Body of pancreas (tissue), 4 donors: ENCODE results near the gene PI16. TPM values are rescaled to one million over a fixed set of nuclear protein-coding genes. Genes with fewer than 3 reads are reported as not detected.

Experiments used
- ATAC-seq: fragments of 150-250 bp; one replicate; pipeline ENCODE4 v1.9.1; 2016
- DNase-seq, 4 donors: peaks; one replicate each; pipeline ENCODE4 v3.0.0-alpha.2; 2019
- H3K27ac ChIP-seq, 4 donors: fragments of 200-600 bp; sonication (generic); 1 replicate in 3 of 4; 2 replicates in 1 of 4; pipeline versions ENCODE4 v1.5.1 to v1.6.1; 2016 to 2019; ENCODE audit warnings: mild to moderate bottlenecking in 1 of 4, mixed read lengths in 1 of 4, moderate library complexity in 1 of 4
- H3K27me3 ChIP-seq, 2 donors: fragments of 200-600 bp; sonication (generic); one replicate each; pipeline ENCODE4 v1.6.0; 2016; ENCODE audit warnings: mild to moderate bottlenecking in 1 of 2
- H3K36me3 ChIP-seq, 2 donors: fragments of 200-600 bp; sonication (generic); replicated peaks in 1 of 2; 2 replicates each; pipeline ENCODE4 v1.5.1; 2016; ENCODE audit warnings: low read depth in 2 of 2; ENCODE audit not compliant: insufficient read depth in 1 of 2
- H3K4me1 ChIP-seq: fragments of 200-600 bp; sonication (generic); one replicate; pipeline ENCODE4 v1.6.0; 2016
- H3K4me3 ChIP-seq, 2 donors: fragments of 200-600 bp; sonication (generic); 1 replicate in 1 of 2; 2 replicates in 1 of 2; pipeline ENCODE4 v1.5.1; 2016 to 2019
- H3K9me3 ChIP-seq, 3 donors: fragments of 200-600 bp; sonication (generic); 1 replicate in 2 of 3; 2 replicates in 1 of 3; pipeline ENCODE4 v1.5.1; 2016
- POLR2A ChIP-seq, 3 donors: fragments of 450-650 bp; IDR thresholded peaks; one replicate each; pipeline ENCODE4 v1.6.1; 2016; ENCODE audit warnings: antibody characterized with exemption in 3 of 3, mild to moderate bottlenecking in 2 of 3
- WGBS, 2 donors: methylation state at CpG; one replicate each; pipeline ENCODE4 v1.1.5; 2017; 5-methylcytosine and 5-hydroxymethylcytosine counted together
- intact Hi-C: fragments of 100-400 bp; cut with DNase I; formaldehyde crosslinking; loops from one replicate; pipeline ENCODE4 v1.15.1; 2023
- total RNA-seq, 2 donors: library from RNA; depleted of rRNA; stranded (reverse); fragments of >200 nt; gene quantifications; one replicate each; pipeline ENCODE4 v1.1.0, GENCODE V29; 2016
- TF ChIP-seq, protein P1 (sequence below), 7 experiments: fragments of 450-650 bp in 4 of 7; fragments of 200-600 bp in 3 of 7; sonication (generic) in 3 of 7; IDR thresholded peaks; one replicate each; pipeline ENCODE4 v1.5.1; 2016 to 2019; ENCODE audit warnings: antibody characterized with exemption in 7 of 7

The PI16 gene
- total RNA-seq, 2 donors from 2014 or later, result 0.33 to 3.1 TPM

- Histone ChIP-seq H3K4me3 (no peak overlapping the region), H3K4me1 (peaks cover 50% of the 10 kb centered on the region), H3K27me3 (no peaks in the 10 kb centered on the region), H3K27ac (peak overlapping the region in 2 of 4 donors; percentile 22 to 23), H3K9me3 (no peaks in the 10 kb centered on the region), H3K36me3 (peaks cover 27 to 29% of the 10 kb centered on the region in 2 donors)
- WGBS, 2 donors, result 29 to 31% methylated on average over 4 of the region's 4 CpGs
- no peak for TF ChIP-seq POLR2A (IDR thresholded peaks at IDR 0.05)
- TF ChIP-seq, protein P1, sequence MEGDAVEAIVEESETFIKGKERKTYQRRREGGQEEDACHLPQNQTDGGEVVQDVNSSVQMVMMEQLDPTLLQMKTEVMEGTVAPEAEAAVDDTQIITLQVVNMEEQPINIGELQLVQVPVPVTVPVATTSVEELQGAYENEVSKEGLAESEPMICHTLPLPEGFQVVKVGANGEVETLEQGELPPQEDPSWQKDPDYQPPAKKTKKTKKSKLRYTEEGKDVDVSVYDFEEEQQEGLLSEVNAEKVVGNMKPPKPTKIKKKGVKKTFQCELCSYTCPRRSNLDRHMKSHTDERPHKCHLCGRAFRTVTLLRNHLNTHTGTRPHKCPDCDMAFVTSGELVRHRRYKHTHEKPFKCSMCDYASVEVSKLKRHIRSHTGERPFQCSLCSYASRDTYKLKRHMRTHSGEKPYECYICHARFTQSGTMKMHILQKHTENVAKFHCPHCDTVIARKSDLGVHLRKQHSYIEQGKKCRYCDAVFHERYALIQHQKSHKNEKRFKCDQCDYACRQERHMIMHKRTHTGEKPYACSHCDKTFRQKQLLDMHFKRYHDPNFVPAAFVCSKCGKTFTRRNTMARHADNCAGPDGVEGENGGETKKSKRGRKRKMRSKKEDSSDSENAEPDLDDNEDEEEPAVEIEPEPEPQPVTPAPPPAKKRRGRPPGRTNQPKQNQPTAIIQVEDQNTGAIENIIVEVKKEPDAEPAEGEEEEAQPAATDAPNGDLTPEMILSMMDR (IDR thresholded peaks at IDR 0.05), result peak; percentile 33 to 78 (median 72)
- intact Hi-C loops, result loop anchor here (5.0 kb wide), 1 partner anchor 87 kb away; no protein-coding TSS in a partner anchor
- DNase-seq (peak; percentile 61 to 82 (median 76)), ATAC-seq (peak; percentile 73)
Observed at GRCh38 chr6:36979347-36979742, 24.8 kb downstream of the PI16 start.

- intact Hi-C loops, result no loop called here
Observed at GRCh38 chr6:36980129-36980528, 25.6 kb downstream of the PI16 start.

GRCh38 chr6:36980876-36981619 lies 26.5 kb downstream of the PI16 start:
- no peaks in the 10 kb centered on the region for H3K9me3 ChIP-seq
- DNase-seq (no peak), ATAC-seq (no peak)
- intact Hi-C loops, result no loop called here
- no peak overlapping the region for H3K4me3 ChIP-seq
- H3K27me3 ChIP-seq, result no peaks in the 10 kb centered on the region
- 65 to 72% methylated on average over 7 to 14 of the region's 14 CpGs for WGBS, 2 donors
- H3K36me3 ChIP-seq, result peaks cover 14 to 16% of the 10 kb centered on the region in 2 donors
- peaks cover 60% of the 10 kb centered on the region for H3K4me1 ChIP-seq
- peak overlapping the region in 2 of 4 donors; percentile 18 to 22 for H3K27ac ChIP-seq
- TF ChIP-seq, protein P1 (IDR thresholded peaks at IDR 0.05), result no peak
- no peak for TF ChIP-seq POLR2A (IDR thresholded peaks at IDR 0.05)

More at GRCh38 chr6:36980129-36980528, 25.6 kb downstream of the PI16 start:
- no peak overlapping the region for H3K4me3 ChIP-seq
- H3K36me3 ChIP-seq, result peaks cover 23% of the 10 kb centered on the region in 2 donors
- TF ChIP-seq, protein P1 (IDR thresholded peaks at IDR 0.05), result no peak
- TF ChIP-seq POLR2A (IDR thresholded peaks at IDR 0.05), result no peak
- H3K4me1 ChIP-seq, result peaks cover 58% of the 10 kb centered on the region
- H3K9me3 ChIP-seq, result no peaks in the 10 kb centered on the region
- DNase-seq, result no peak
- 62 to 80% methylated on average over 6 of the region's 6 CpGs for WGBS, 2 donors
- H3K27ac ChIP-seq, result peak overlapping the region in 2 of 4 donors; percentile 18 to 22
- H3K27me3 ChIP-seq, result no peaks in the 10 kb centered on the region
- ATAC-seq, result no peak

GRCh38 chr6:36983538-36983937 lies 29.0 kb downstream of the PI16 start:
- intact Hi-C loops, result no loop called here
- H3K4me1 ChIP-seq, result peaks cover 70% of the 10 kb centered on the region
- 85 to 86% methylated on average over 3 of the region's 3 CpGs for WGBS, 2 donors
- no peak for DNase-seq
- ATAC-seq, result no peak
- no peaks in the 10 kb centered on the region for H3K9me3 ChIP-seq
- H3K27ac ChIP-seq, result no peak overlapping the region
- no peak overlapping the region for H3K4me3 ChIP-seq
- H3K36me3 ChIP-seq, result no peaks in the 10 kb centered on the region
- TF ChIP-seq, protein P1 (IDR thresholded peaks at IDR 0.05), result no peak
- no peak for TF ChIP-seq POLR2A (IDR thresholded peaks at IDR 0.05)
- H3K27me3 ChIP-seq, result no peaks in the 10 kb centered on the region
